Activated naive CD4-positive, alpha-beta T cell (primary cell): ENCODE results near the gene PSMD9.
"Not testable (repeated sequence)": the region's sequence is repeated elsewhere in the genome, so short reads cannot be mapped to it uniquely, and the experiment has no call there.

Source experiments
- DNase-seq, 4 experiments: peaks; one replicate each; lab custom pipeline; 2025; lab: John Stamatoyannopoulos, UW

PSMD9 gene

DNA sequence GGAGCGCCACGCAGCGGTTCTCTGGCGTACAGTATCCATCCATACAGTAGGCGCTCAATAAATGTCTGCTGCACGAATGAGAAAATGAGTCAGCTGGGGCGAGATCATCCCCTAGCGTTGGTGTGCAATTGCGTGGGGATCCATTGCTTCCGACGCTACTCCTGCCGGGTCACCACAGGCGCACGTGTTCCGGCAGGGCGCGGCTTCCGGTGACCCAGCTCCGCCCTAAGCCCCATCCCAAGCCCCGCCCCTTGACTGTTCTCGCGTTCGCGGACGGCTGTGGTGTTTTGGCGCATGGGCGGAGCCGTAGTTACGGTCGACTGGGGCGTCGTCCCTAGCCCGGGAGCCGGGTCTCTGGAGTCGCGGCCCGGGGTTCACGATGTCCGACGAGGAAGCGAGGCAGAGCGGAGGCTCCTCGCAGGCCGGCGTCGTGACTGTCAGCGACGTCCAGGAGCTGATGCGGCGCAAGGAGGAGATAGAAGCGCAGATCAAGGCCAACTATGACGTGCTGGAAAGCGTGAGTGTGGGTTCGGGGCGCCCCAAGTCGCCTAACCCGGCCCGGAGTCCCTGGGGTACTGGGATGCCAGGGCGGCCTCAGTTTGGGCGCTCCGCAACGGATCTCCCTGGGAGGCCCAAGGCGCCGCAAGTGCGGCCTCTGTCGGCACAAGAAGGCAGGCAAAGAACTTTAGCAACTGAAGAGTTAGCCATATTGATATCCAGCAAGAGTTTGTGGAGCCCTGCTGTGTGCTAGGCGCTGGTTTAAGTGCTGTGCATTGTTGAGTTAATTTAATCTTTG is at the start of gene PSMD9:
Gene PSMD9 (plus strand): TSS at position 313 of the 796 bp plus-strand sequence. CDS start 67 bp downstream, at position 380.
- peak; percentile 95 to 98 (median 96) for DNase-seq

DNA sequence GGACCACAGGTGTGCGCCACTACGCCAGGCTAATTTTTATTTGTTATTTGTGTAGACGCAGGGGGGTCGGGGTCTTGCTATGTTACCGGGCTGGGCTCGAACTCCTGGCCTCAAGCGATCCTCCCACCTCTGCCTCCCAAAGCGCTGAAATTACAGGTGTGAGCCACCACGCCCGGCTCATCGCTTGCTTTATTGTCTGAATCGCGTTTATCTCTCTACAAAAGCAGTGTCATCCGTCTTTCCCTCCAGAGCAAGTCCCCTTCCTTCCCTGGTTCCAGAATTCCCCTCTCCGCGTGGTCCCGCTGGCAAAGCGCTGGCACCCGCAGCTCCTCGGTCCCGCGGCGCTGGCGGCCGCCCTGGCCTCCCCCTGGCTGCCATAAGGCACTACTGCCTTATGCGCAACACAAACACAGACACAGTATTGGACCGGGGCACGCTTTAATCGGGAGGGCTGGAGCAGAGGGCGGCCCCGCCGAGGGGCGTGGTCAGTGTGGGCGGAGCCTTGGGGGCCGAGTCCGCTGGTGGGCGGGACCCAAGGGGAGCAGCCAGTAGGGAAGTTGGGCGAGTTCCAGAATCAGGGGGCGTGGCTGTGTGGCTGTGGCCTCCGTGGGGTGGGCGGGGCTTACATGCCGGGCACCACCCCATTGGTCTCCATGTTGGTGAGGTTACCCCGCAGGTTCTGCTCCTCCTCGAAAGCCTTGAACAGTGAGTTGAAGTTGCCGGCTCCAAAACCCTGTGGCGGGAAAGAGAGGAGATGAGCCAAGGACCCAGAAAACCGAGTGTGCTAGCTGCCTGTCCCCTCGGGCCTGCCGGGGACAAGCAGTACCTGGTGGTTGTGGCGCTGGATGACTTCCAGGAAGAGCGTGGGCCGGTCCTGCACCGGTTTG is 49.2 kb upstream of the PSMD9 start:
- peak; percentile 97 to 99 (median 98) for DNase-seq

DNA sequence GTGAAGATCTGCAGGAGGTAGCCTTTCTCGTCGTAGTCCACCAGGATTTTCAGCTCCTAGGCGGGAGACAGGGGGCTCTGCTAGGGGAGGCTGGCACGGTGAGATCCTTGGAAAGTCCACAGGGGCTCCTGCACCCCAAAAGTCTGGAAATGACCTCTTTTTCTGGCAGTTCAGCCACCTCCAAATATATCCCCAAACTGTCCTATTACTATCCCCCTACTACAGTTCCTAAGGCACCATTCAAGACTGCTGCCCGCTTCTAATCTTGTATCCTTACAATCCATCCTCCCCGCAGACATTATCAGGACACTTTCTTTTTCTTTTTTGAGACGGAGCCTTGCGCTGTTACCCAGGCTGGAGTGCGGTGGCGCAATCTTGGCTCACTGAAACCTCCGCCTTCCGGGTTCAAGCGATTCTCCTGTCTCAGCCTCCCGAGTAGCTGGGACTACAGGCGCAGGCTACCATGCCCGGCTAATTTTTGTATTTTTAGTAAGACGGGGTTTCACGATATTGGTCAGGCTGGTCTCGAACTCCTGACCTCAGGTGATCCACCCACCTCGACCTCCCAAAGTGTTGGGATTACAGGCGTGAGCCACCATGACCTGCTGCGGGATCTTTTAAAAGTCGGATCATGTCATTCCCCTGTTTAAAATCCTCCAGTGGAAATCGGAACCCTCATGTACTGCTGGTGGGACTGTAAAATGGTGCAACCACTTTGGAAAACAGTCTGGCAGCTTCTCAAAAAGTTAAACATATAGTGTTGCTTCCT is 48.4 kb upstream of the PSMD9 start:
- no peak for DNase-seq

DNA sequence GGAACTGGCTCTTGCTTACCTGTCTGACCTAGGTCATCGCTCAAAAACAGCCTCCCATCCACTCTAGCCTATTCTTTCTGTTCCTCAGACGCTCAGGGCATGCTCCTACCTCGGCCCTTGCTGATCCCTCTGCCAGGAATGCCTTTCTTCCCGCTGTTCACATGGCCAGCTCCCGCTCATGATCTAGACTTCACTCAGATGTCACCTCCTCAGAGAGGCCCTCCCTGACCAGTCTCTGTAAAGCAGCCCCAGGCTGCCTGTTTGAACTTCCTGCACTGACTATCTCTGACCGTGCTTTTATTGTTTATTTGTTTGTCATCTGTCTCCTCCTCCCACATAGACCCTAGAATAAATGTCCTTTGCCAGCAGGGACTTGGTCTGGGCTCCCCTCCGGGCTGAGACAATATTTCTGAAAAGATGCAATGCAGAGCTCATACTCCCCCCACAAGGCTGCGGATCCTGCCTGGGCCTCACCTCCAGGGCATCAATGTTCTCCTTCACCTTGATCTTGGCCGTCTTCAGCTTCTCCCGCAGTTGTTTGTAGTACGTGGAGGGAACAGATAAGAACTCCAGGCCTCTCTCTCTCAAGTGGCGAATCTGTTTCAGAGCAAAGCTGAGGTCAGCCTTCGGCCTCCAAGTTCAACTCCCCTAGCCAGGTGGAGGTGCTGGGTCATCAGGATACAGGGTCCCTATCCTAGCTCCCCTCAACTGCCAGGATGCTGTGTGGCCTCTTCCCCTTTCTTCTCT is 45.2 kb upstream of the PSMD9 start:
- DNase-seq: no peak

GRCh38 chr12:121845701-121846100 is 42.9 kb upstream of the PSMD9 start:
- no peak for DNase-seq

- no peak for DNase-seq
Observed at GRCh38 chr12:121849211-121849610, 39.4 kb upstream of the PSMD9 start.

GRCh38 chr12:121849665-121850064 is 38.9 kb upstream of the PSMD9 start:
- no peak for DNase-seq

DNA sequence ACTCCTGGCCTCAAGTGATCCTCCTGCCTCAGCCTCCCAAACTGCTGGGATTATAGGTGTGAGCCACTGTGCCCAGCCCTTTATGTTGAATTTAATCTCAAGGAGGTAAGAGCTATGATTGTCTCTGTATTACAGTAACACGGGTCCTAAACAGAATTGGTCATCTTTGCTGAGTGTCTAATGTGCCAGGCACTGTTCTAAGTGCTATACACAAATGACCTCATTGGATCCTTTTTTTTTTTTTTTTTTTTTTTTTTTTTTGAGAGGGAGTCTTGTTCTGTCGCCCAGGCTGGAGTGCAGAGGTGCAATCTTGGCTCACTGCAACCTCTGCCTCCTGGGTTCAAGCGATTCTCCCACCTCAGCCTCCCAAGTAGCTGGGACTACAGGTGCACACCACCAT is 36.2 kb upstream of the PSMD9 start:
- not testable (repeated sequence) for DNase-seq

GRCh38 chr12:121857322-121858246 is 31.0 kb upstream of the PSMD9 start:
- no peak for DNase-seq

DNA sequence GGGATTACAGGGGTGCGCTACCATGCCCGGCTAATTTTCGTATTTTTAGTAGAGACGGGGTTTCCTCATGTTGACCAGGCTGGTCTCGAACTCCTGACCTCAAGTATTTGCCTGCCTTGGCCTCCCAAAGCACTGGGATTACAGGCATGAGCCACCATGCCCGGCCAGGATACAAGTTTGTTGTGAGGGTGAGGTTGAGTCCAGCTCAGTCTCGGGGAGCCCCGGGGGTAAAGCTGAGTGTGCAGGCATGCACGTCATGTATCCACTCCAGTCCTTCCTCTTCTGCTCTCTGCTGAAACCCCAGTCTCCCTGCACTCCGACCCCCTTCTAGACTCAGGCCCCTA is 30.3 kb upstream of the PSMD9 start:
- DNase-seq: no peak

- no peak for DNase-seq
Observed at GRCh38 chr12:121858662-121859572, 29.7 kb upstream of the PSMD9 start, which contains the start of gene HPD. HPD (minus strand) TSS chr12:121858859; CDS start chr12:121858823, 36 bp downstream.

GRCh38 chr12:121860257-121860656 is 28.3 kb upstream of the PSMD9 start:
- no peak for DNase-seq

GRCh38 chr12:121860699-121861098 is 27.9 kb upstream of the PSMD9 start:
- DNase-seq: not testable (repeated sequence)

- no peak for DNase-seq
Observed at GRCh38 chr12:121861636-121862254, 26.8 kb upstream of the PSMD9 start.

DNA sequence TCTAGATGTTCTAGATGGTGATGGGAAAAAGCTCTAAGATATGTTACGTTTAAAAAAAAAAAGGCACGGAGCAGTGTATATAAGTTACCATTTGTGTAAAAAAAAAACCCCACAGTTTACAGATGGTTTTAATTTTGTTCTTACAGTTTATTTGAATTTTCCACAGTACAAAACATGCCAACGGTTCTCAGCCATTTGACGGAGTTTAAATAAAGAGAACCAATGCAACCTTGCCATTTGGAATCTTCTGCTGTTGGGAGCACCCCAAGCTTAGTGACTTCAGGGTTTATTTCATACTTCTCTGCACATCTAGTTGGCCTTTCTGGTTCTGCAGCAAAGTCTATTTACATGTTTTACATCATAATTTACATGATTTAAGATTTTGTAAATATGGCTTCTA is 22.3 kb upstream of the PSMD9 start:
- no peak for DNase-seq

DNA sequence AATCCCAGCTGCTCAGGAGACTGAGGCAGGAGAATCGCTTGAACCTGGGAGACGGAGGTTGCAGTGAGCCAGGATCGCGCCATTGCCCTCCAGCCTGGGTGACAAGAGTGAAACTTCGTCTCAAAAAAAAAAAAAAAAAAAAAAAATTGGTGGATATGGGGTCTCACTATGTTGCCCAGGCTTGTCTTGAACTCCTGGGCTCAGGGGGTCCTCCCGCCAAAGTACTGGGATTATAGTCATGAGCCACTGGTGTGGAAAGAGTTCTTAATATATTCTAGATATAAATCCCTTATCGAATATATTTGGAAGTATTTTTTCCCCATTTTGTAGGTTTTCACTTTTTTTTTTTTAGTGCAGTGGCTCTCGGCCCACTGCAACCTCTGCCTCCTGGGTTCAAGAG is 19.4 kb upstream of the PSMD9 start:
- not testable (repeated sequence) for DNase-seq

- DNase-seq: no peak
Observed at GRCh38 chr12:121871467-121871866, 17.1 kb upstream of the PSMD9 start.

- DNase-seq: no peak
Observed at GRCh38 chr12:121872546-121873215, 15.9 kb upstream of the PSMD9 start.
